Measurements from ENCODE around the gene CDK15.

The CDK15 gene

DNA sequence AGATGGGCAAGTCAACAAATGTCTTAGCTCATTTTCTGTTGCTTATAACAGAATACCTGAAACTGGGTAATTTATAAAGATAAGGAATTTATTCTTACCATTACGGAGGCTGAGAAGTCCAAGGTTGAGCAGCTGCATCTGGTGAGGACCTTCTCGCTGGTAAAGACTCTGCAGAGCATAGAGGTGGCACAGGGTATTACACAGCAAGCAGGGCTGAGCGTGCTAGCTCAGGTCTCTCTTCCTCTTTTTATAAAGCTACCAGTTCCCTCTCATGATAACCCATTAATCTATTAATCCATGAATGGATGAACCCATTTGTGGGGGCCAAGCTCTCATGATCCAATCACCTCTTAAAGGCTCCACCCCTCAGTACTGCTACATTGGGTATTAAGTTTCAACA is 109.1 kb downstream of the CDK15 start:
- DNase-seq: no peak

DNA sequence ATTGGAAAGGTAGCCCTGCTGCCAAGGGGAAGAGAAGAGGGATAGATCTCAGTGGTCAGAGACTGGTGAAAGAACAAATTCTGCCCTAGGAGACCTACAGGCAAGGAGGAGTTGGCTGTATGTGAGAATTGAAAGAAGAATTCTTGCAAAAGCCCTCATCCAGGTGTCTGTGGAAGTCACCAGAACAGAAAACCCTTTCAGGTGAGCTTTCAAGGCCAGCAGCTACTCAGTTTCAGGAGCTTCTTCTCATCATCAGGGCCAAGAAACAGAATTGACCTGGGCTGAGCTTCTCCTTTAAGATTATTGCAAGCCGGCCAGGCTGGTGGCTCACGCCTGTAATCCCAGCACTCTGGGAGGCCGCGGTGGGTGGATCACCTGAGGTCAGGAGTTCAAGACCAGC is 110.2 kb downstream of the CDK15 start:
- no peak for DNase-seq

DNA sequence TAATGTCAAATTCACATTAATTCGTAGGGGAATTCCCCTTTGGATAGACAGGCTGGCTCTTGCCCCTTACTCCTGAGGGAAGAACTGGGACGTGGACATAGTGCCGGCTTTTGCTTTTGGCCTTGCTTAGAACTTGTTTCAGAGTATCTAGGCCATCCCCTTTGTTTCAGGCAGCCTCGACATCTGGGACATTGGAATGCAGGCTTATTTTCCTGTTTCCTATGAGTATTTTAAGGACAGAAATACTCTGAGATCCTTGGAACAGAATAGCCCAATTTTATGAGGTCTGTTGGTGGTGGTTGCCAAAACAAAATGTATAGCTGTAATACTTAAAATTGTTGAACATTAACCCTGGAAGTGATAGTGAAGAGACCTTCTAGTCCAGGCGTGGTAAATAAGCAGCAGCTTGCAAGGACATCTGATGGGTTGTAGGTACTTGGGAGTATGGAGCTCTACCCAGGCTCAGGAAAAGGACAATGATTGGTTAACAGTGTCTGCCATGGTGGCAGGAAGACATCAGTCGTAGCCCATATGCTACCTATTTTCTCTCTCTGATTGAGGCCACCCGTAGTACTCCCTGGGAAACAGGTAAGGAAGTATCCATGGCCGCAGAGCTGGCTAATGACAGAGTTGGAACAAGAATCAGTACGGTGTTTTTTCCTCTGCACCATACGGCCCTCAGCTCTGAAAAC is 112.4 kb downstream of the CDK15 start:
- DNase-seq: no peak

DNA sequence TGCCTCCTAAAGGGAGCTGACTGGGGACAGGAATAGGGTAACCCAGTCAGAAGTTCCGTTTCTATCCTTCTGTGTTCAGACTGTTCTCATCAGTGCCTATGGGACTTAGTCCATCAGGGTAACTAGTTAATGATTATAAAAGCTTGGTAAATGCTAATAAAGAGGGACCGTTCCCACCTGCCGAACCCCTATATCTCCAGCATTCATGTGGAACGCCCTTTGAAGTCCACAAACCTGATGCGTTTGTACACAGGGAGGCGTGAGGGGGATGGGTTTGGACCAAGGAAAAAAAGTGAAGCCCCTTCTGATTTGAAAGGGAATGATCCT is 112.9 kb downstream of the CDK15 start:
- no peak for DNase-seq

DNA sequence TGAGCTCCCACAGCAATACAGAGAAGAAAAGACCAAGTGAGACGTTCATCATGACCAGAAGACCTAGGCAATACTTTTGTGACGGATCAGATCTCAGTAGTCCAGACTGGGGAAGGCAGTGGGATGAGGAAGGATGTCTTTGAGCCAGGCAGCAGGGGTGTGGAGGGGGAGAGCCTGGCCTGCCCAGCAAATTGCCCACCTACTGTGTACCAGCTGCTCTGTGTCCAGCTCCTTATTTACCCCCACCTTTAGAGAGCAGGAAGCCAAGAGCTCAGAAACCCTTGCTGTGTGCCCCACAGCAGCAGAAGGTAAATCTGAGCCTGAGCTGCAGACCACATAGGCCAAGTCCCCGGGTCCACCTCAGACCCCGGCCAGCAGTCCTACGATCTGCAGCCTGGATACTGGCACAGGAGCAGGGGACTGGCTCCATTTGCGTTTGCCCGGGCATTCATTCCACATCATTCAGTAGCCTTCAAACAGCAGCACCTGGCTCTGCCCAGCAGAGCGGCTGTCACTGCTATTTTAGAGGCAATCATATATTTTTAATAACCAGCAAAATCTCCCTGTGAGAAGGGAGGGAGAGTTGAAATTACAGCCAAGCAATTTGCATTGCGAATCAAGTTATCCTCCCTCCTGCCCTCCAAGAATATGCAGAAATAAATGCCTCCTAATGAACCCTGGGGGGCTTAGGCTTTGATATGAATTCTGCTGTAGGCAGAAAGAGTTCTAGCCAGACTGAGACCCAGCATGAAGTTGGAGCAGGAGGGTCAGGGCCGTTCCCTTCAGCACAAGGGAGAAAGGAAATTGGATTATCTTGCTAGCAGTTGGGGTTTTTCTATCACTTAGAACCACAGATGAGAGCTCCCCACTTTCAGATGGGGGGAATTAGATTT is 117.3 kb downstream of the CDK15 start:
- DNase-seq: no peak

DNA sequence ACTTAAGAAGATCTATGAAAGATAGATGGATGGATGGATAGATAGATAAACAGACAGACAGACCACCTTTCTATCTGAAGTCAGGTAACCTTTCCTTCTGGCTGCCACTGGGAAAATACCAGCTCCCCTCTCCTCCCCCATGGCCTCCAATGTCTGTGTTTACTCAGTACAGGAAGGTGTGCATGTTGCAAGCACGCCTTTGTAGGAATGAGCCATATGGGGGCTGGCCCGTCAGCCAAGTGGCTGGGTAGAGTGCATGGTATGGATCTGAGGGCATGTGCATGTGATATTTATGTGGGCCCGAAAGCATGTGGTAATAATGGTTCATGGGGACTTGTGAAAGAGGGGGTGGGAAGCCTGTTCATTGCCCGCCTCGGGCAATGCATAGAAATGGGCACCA is 118.1 kb downstream of the CDK15 start:
- no peak for DNase-seq

DNA sequence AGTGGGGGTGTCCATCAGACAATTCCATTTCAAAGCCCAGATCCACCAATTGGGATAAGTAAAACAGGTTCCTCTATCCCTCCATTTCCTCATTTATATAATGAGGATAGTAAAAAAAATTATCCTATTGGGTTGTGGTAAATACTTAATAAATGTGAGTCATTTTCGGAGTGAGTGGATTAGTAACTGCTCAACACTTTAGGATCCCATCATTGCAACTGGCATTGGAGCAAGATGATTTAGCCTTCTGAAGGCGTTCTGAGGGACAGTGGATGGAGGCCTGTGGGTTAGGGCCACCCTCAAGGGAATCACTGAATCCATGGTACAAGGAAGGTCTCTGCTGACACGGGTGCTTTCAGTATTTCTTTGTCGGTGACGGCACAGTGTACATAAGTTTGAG is 118.7 kb downstream of the CDK15 start:
- no peak for DNase-seq

DNA sequence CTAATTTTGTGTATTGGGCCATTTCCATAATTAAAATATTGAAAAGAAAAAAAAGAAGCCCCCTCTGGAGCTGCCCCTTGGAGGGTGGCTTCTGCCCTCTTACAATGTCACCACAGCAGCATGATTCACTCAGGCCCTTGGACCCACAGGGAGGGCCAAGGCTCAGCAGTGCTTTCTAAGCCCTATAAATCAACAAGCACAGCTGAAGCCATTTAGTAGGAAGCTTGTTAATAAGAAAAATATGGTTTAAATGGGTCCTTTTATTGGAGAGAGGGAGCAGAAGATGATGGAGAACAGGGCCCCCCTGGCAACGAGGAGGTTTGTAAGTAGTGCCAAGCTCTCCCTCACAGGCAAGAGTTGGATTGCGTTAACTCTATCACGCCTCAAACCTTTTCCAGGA is 119.7 kb downstream of the CDK15 start:
- no peak for DNase-seq

DNA sequence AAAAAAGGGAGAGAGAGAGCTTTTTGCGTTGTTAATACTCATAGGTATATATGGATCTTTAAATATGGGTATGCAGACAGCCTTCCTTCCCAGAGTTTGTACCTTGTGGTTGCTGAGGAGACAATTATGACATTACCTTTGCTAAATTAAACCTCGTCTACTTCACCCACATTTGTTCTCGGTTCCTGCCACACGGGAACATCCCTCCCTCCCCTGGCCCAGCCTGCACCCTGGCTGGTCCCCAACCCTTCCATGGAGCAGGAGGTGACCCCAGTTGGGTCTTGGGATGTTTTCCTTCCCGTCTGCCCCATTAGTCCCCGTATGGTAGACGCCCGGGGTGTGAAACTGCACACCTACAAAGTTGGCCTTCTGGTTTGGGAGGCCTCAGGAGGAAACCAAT is 122.0 kb downstream of the CDK15 start:
- no peak for DNase-seq

DNA sequence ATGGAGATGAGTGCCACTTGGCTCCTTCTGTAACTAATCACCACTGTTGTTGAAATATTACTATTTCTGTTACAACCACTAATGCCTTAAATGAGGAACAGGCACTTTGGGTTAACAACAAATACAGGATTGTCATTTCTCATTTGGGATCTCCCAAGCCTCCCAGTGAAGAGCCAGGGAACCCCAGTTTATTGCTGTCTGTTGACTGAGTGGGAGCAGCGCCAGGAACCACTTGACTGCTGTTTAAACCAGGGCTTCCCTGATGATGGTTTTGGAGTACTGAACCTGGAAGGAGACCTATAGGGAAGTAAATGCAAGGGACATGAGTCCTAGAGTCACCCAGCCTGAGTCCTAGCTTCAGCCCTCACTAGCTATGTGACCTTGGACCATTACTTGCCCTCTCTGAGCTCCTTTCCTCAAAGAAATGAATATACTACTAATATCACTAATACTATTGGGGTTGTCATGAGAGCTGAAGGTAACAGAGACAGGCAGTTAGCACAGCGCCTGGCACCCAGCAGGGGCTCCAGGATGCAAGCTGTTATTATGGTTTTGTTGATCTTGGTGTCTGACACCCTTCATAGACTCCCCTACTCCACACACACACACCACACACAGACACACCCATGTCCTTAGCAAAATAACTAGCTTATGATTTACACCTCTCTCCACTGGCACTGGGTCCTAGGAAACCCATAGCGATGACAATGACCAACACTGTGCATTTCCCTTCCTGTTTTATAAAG is 123.1 kb downstream of the CDK15 start:
- DNase-seq: peak; percentile 57

DNA sequence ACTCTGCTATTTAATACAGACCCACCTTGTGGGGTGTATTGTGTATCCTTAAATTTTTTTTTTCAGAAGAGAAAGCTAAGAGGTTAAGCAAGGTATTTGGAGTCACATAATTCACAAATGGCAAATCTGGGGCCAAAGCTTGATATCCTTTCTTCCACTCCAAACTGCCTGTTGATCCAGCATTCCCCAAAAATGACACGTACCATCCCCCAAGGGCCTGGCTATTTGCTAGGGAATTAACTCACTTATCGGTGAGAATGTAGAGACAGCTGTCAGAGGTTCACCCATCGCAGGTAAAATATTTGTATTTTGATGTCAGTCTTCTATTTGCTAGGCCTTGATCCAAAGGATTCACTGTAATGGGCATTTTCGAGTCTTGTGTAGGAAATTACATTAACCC is 123.7 kb downstream of the CDK15 start:
- no peak for DNase-seq

DNA sequence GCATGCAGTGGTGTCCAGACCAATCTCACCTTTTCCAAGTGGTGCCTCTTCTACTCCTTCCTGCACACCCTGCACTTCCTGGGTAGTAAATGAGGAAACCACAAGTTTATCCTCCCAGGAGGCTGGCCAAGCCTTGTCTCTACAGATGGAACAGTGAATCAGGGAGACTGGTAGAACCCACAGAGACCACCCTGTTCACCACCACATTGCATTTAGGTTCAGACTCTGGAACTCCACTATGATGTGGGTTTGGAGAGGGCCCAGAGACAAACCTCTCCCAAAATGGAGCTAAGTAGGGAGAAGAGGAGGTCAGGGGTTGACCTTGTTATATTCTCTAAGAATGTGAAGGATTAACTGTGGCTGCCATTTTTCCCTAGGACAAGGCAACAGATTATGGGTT is 124.5 kb downstream of the CDK15 start:
- no peak for DNase-seq

DNA sequence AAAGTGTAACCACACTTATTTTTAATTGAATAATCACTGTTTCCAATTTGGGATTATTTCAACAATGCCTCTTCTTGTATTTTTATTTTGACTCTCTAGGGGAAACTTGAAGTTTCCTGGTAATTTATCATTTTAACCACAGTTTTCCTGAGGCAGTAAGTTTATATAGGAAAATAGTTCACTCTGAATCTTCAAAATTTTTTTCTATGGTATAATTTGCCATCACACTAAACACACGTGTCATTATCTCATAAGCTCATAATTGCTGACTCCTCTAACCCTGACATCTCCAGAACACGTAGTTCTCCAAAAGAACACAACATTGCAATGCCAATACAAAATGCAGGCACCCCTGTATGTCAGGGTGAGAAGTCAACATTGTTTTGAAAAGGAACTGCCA is 125.1 kb downstream of the CDK15 start:
- DNase-seq: no peak

DNA sequence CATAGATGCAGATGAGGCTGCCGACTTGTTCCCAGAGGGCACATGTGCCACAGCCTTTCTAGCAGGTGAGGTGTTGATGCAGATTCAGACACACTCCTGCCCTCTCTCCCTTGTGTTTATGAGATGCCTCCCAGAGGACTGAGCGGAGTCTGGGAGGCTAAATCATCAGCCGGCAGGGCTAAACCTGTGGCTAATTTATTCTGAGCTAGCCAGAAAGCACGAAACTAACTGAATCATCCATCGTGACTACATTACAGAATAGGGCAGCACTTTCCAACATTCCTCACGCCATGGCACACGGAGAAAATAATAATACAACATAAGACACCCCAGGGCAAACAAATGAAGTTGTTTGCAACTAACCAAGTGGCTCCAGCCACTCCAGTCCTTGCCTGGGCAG is 125.6 kb downstream of the CDK15 start:
- DNase-seq: no peak

DNA sequence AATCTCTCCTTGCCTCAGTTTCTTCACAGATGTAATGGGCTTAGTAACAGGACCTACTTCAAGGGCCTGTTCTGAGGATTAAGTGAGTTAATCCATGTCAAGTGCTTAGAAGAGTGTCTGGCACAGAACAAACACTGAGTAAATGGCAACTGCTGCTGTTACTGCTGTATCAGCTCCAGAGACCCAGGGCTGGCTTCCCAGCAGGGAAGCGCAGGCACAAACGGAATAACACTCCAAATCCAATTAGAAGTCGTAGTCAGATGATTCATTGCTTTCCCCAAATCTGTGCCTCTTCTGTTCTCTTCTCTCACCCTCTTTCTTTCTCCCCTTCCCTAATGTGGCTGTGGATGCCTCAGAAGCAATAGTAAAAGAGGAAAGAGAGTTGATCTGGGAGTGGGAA is 126.2 kb downstream of the CDK15 start:
- DNase-seq: no peak

DNA sequence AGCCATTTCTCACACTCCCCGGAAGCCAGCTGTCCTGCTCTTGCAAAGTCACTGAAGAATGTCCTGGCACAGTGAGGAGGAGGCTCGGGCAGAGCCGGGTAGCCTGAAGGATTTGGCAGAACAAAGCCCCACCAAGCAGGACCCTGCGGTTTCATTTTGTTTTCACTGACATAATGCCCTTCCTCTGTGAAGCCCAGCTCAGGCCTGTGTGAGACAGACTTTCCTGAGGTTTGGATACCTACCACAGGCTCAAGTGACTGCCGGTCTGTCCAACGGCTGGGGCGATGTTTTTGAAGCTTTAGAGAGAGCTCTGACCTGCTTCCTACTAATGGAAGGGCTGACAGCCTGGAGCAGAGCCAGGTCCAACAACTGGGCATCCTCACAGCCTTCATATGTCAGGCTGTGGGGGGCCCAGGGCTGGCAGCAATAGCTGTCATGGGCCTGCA is 127.5 kb downstream of the CDK15 start:
- no peak for DNase-seq

DNA sequence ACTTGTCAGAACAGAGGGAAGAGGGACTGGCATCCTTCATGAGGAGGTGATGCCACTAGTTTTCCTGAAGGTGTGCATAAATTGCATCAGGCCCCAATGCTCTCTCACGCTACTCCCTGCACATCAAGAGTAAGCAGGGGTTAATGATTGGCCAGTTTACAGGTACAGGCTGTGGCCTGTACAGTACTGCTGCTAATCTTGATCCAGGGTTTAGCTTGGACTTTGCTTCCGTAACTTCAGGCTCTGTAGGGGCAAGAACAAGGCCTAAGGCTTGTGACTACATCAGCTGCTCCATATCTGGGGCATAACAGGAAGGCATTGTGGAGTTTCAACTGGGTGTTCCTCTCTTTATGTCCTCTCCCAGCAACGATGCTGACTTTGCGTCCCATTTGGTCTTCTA is 130.5 kb downstream of the CDK15 start:
- no peak for DNase-seq

DNA sequence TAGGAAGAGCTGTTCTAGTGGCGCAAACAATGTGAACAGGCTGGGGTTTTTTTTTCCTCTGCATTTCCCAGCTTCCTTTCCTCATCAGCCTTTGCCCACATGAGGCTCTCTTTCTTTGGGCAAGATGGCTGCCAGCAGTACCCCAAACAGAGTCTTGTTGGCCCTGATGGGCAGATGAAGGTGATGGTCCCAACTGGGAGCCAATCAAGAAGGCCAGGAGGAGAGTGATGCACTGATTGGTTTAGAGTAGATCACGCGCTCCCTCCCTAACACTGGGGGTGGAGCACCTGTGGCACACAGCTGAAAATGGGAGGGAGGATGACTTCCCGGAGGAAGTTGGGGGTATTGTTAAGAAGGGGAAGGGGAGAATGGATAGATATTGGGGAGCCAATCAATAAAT is 131.0 kb downstream of the CDK15 start:
- DNase-seq: no peak

DNA sequence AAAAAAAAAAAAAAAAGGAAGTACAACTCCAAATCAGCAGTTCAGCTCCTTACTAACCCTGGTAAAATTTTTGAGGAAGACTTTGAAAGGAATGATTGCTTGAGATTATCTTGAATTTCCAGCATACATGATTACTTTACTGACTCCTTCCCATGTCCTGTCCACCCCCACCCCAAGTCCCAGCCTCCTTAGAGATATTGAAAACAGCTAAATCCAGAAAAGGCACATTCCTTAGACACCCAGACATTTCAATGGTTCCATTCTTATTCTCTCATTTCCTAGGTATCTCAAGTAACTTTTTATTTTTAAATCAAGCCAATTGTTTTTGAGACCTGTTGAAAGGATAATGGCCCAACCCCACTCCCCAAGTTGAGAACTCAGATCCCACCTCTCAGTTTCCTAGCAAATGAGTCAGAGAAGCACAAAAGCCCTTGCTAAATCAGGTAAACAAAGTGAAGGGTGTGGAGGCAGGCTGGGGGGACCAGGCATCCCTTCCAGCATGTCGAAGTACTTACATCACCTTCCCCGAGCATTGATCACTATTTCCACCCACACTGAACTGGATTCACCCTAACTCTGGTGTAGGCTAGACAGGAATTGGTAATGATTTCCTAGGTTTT is 131.9 kb downstream of the CDK15 start:
- DNase-seq: no peak

DNA sequence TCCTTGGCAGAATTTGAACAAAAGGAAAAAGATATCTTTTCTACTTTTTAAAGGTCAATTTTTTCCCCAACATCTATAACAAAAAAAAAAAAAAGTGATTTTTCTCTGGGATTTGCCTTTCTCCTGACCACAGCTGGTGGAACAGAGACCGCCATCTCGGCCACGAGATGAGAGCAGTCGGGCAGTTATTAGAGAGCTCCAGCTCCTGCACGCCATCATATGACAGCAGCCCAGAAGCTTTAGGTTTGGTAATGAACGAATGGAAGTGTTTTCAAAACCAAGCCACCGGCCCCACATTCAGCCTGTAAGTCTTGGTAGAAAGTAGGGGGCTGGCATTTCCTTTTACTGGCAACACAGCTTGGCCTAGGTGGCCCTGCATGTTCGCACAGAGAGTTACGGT is 132.4 kb downstream of the CDK15 start:
- no peak for DNase-seq

DNA sequence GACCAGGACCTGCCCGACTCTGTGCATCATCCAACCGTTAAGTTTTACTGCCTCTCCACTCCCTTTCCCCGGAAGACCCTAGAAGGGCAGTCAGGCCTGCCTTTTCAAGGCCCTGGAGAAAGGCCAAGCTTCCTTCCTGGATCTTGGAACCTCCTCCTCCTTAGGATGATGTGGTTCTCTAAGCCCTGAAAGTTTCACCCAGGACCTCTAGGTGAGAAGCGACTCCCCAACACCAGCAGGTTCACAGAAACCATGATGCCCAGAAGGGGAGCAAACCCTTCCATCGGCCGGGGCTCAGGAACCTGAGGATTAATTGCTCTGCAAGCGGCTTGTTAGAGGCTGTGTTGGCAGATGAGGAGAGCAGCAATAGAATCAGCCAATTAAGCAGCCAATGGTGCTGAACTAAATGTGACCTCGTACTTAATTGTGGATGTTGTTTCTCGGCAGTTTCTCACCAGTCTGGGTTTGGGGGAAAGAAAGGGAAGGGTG is 133.2 kb downstream of the CDK15 start:
- no peak for DNase-seq

DNA sequence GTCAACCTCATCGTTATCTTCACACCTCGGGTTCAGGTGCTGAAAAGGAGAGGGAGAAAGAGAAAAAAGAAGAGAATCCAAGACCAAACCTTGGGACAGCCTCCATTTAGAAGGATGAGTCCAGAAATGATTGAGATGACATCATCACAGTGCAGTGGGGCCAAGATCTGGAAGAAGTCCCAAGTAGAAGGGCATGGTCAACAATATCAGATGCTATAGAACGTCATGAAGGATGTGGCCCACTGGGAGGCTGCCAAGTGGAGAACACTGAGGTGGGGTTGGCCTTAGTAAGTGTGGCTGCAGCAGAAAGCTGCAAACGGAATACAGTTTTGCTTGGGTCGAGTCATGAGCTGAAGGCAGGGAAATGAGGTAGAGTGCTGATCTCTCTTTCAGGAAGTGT is 136.2 kb downstream of the CDK15 start:
- DNase-seq: no peak

Data from NCI-H774 (cell line).